ENCODE measurements around the gene NCBP2.

- TF ChIP-seq CTCF (IDR thresholded peaks at IDR 0.05; ENCODE audit: low read length) (no peak), EZH2 (IDR thresholded peaks at IDR 0.05; ENCODE audit: borderline replicate concordance, low read length) (no peak)
These were observed 9.7 kb downstream of the NCBP2 start for GRCh38 chr3:196932600-196932999.

Measured in OCI-LY1 (cell line).